ENCODE results near the gene AURKA. TPM values are rescaled to one million over a fixed set of nuclear protein-coding genes. Genes with fewer than 3 reads are reported as not detected.
A peak's percentile ranks its signal among the peaks of the same experiment; 100 is the strongest.

AURKA gene
- total and polyA plus RNA-seq, 11 donors, result 2.2 to 19.5 (median 6.3) TPM

DNA sequence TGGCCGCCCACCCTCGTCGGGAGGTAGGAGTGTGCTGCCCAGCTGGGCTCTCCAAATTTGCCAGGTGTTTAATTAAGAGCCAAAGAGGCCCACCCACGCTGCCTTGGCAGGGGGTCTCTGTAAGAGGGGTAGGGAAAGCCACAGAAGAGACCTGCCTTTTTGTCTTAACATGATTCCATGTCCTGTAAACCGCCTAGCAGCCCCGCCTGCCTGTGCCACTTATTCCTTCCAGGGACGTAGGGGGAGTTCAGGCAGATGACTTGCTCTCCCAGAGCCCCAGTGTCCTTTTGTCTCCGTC, 31.2 kb downstream of the AURKA start:
- no peak for TF ChIP-seq POLR2A (IDR thresholded peaks at IDR 0.05)
- Histone ChIP-seq H3K27ac (peak overlapping the region in 4 of 12 donors; percentile 88 to 91 (median 90)), H3K4me1 (peaks cover 6 to 42% (median 30%) of the 10 kb centered on the region in 12 donors), H3K36me3 (peaks cover 0 to 27% (median 15%) of the 10 kb centered on the region in 9 donors), H3K27me3 (no peaks in the 10 kb centered on the region), H3K4me3 (peak overlapping the region in 3 of 12 donors; percentile 8 to 98 (median 97)), H3K9me3 (no peaks in the 10 kb centered on the region)
- ATAC-seq, result no peak
- WGBS, 4 donors, result 86 to 89% (median 87%) methylated on average over 8 of the region's 8 CpGs
- intact Hi-C loops (cut with DNase I), result no loop called here
- DNase-seq, result no peak

DNA sequence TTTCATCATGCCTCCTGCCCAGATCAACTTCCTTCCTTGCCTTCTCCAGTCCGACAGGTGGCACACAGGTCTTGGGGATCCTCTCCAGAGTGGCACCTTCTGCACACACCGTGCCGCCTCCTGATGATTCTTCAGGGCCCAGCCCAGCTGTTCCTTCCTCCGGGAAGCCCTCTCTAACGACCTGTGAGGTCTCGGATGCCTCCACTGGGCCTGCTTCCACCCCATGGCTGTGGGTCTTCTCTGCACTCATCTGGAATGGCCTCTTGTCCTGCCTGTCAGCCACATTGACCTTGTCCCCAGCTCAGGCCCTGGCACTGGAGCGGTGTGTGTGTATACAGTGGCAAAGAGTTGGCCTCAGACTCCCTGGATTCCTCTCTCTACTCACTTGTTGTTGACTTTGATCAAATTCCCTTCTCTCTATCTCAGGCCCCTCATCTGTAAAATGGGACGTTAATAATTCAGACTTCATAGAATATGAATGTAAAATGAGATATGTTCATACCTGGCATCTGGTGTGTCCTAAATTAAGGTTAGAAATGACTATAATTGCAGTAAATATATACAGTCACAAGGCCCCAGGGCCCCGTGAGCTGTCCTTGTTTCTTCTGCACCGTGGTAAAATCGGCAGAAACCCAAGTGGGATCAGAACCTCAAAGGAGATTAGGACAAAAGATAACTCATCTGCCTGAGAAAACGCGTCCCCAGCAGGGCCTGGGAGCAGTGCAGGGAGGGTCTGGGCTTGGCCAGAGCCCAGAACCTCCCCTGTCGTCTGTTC, 31.7 kb downstream of the AURKA start:
- H3K27me3 ChIP-seq, result no peaks in the 10 kb centered on the region
- DNase-seq, result peak in 2 of 5 donors; percentile 35 to 41
- H3K36me3 ChIP-seq, result peaks cover 0 to 22% (median 9%) of the 10 kb centered on the region in 9 donors
- H3K9me3 ChIP-seq, result no peaks in the 10 kb centered on the region
- H3K27ac ChIP-seq, result peak overlapping the region; percentile 81 to 91 (median 86)
- TF ChIP-seq, protein P1, sequence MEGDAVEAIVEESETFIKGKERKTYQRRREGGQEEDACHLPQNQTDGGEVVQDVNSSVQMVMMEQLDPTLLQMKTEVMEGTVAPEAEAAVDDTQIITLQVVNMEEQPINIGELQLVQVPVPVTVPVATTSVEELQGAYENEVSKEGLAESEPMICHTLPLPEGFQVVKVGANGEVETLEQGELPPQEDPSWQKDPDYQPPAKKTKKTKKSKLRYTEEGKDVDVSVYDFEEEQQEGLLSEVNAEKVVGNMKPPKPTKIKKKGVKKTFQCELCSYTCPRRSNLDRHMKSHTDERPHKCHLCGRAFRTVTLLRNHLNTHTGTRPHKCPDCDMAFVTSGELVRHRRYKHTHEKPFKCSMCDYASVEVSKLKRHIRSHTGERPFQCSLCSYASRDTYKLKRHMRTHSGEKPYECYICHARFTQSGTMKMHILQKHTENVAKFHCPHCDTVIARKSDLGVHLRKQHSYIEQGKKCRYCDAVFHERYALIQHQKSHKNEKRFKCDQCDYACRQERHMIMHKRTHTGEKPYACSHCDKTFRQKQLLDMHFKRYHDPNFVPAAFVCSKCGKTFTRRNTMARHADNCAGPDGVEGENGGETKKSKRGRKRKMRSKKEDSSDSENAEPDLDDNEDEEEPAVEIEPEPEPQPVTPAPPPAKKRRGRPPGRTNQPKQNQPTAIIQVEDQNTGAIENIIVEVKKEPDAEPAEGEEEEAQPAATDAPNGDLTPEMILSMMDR (IDR thresholded peaks at IDR 0.05), result no peak
- no peak for TF ChIP-seq POLR2A (IDR thresholded peaks at IDR 0.05)
- H3K4me1 ChIP-seq, result peaks cover 6 to 42% (median 30%) of the 10 kb centered on the region in 12 donors
- intact Hi-C loops (cut with DNase I), result no loop called here
- H3K4me3 ChIP-seq, result peak overlapping the region; percentile 68 to 99 (median 89)
- 59 to 73% (median 67%) methylated on average over 11 to 14 of the region's 14 CpGs for WGBS, 4 donors
- ATAC-seq, result peak in 1 of 4 donors; percentile 9

DNA sequence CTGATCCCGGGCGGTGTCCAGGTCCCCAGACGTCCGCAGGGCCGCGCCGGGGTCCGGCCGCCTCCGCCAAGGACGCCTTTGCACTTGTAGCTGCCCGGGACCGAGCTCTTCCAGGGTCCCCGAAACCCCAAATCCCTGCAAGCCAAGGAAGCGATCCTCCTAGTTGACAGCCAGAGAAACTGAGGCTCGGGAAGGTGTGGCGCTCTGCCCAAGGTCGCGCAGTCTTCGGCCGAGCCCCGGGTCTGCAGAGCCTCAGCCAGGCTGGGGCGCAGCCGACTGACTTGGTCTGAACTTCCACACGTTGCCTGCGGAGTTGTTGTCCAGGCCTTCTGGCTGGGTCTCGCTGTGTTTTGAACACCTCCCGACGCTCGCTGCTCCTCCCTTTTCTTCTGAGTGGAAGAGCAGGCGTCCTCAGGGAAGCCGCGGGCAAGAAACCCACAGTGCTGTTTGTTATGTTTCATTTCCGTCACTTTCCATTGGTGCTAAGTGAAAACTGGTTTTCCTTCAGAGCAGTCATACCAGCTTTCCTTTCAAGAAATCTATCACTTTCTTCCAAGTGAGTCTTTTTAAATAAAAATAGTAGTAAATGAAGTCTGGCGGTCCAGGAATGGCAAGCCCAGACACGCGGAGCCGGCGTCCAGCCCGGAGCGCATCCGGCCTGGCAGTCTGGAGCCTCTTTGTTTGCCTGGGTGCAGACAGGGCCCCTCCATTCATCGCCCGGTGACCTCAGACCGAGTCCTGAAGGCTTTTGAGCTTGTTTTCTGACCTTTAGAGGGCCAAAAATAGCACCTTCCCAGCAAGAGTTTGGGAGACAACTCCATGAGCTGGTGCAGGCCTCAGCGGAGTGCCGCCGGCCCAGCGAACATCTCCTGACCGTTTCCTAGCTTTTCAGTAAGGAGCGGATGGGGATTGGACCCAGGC, 32.5 kb downstream of the AURKA start:
- ATAC-seq, result peak; percentile 39 to 69 (median 58)
- WGBS, 4 donors, result 3 to 7% (median 5%) methylated on average over 36 to 51 of the region's 51 CpGs
- intact Hi-C loops (cut with DNase I), result loop anchor here in 4 of 10 donors (1.0 to 5.0 kb wide), 3 partner anchors 33 kb away; partner anchors contain the start of genes AURKA (in 4 of the 4) and CSTF1 (in 4 of the 4)
- DNase-seq, result peak; percentile 37 to 73 (median 60)
- peaks cover 0 to 14% (median under 1%) of the 10 kb centered on the region in 9 donors for H3K36me3 ChIP-seq
- peak overlapping the region; percentile 81 to 91 (median 86) for H3K27ac ChIP-seq
- TF ChIP-seq, protein P1 (IDR thresholded peaks at IDR 0.05), result no peak
- no peak for TF ChIP-seq POLR2A (IDR thresholded peaks at IDR 0.05)
- peaks cover 6 to 42% (median 30%) of the 10 kb centered on the region in 12 donors for H3K4me1 ChIP-seq
- peak overlapping the region; percentile 68 to 99 (median 89) for H3K4me3 ChIP-seq
- no peaks in the 10 kb centered on the region for H3K27me3 ChIP-seq
- no peaks in the 10 kb centered on the region for H3K9me3 ChIP-seq

DNA sequence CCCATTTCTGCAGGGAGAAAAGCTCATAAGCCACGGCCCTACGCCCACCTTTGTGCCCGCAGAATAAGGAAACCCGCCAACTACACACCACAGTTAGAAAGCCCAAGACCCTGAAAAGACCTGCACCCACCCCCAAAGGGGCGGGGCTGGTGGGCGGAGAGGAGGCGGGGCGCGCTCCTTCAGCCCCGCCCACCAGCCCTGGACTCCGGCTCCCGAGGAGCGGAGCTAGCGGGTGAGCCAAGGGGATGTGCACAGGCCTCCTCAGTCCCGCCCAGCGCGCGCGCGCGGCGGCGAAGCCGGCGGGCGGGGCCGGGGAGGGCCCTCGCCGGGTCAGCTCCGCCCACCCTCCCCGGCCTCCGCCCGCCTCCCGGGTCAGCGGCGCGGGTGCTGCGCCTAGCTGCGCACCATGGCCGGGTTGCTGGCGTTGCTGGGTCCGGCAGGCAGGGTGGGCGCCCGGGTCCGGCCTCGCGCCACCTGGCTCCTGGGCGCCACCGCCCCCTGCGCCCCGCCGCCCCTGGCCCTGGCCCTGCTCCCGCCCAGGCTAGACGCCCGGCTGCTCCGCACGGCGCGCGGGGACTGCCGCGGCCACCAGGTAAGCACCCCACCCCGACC, 33.3 kb downstream of the AURKA start, which contains the start of gene FAM210B:
TSS of gene FAM210B (plus strand) at position 375 of the 612 bp plus-strand sequence. CDS start at position 407, 32 bp downstream.
- peak; percentile 92 to 98 (median 96) for ATAC-seq
- intact Hi-C loops (cut with DNase I), result loop anchor here in 4 of 10 donors (1.0 to 5.0 kb wide), 3 partner anchors 34 kb away; partner anchors contain the start of genes AURKA (in 4 of the 4) and CSTF1 (in 4 of the 4)

More for the DNA sequence above, 33.3 kb downstream of the AURKA start, which contains the start of gene FAM210B:
- peaks cover 6 to 42% (median 30%) of the 10 kb centered on the region in 12 donors for H3K4me1 ChIP-seq
- peak within 1 kb of the TSS; percentile 81 to 91 (median 86) for H3K27ac ChIP-seq
- peak; percentile 89 to 94 (median 93) for DNase-seq
- peak within 1 kb of the TSS; percentile 68 to 99 (median 89) for H3K4me3 ChIP-seq
- TF ChIP-seq POLR2A (IDR thresholded peaks at IDR 0.05), result peak; percentile 33 to 59
- TF ChIP-seq, protein P1 (IDR thresholded peaks at IDR 0.05), result no peak
- H3K27me3 ChIP-seq, result no peaks in the 10 kb centered on the region
- no peaks in the 10 kb centered on the region for H3K9me3 ChIP-seq
- WGBS, 4 donors, result 1 to 10% (median 2%) methylated on average over 9 to 63 of the region's 63 CpGs
- H3K36me3 ChIP-seq, result peaks cover 0 to 14% (median 0%) of the 10 kb centered on the region in 9 donors
